Upper lobe of right lung (tissue), 1 donor: Measurements from ENCODE around the gene DOCK2. TPM values are rescaled to one million over a fixed set of nuclear protein-coding genes. Genes with fewer than 3 reads are reported as not detected.

Experiments used
- ATAC-seq: fragments of 200-7000 bp; cut with Tn5 transposase; one replicate; pipeline ENCODE4 v1.9.1; 2020; ENCODE audit warnings: mild to moderate bottlenecking, moderate library complexity
- DNase-seq: peaks from one replicate; pipeline ENCODE4 v3.0.0-alpha.2; 2020
- H3K27ac ChIP-seq: fragments of 200-600 bp; one replicate; pipeline ENCODE4 v1.8.0; 2022
- H3K27me3 ChIP-seq: fragments of 200-600 bp; one replicate; pipeline ENCODE4 v1.8.0; 2022; ENCODE audit warnings: mild to moderate bottlenecking
- H3K36me3 ChIP-seq: fragments of 200-600 bp; one replicate; pipeline ENCODE4 v1.8.0; 2022
- H3K4me1 ChIP-seq: fragments of 200-600 bp; one replicate; pipeline ENCODE4 v1.8.0; 2022
- H3K4me3 ChIP-seq: fragments of 200-600 bp; one replicate; pipeline ENCODE4 v1.8.0; 2022; ENCODE audit warnings: mild to moderate bottlenecking
- H3K9me3 ChIP-seq: fragments of 200-600 bp; one replicate; pipeline ENCODE4 v1.8.0; 2022
- CTCF ChIP-seq: fragments of 200-600 bp; IDR thresholded peaks from one replicate; pipeline ENCODE4 v1.8.0; 2022; ENCODE audit warnings: antibody characterized with exemption
- intact Hi-C: fragments of 100-400 bp; cut with DNase I; formaldehyde crosslinking; loops from one replicate; pipeline ENCODE4 v1.11.0; 2022
- total RNA-seq: library from RNA; stranded (reverse); fragmentation: NEBNext Ultra II Directional; extraction: Animal tissue kit (Norgen Biotek cat#: 25700); gene quantifications from one replicate; pipeline ENCODE4 v1.2.1, GENCODE V29; 2021
- donor health status: DM: no; HTN: yes; CAD: no; lungs with severe emphysema.

Gene DOCK2
- total RNA-seq, 1 donor from 2014 or later = 65.4 TPM

- Histone ChIP-seq H3K4me3 (no peak overlapping the region), H3K4me1 (no peaks in the 10 kb centered on the region), H3K36me3 (no peaks in the 10 kb centered on the region), H3K27me3 (no peaks in the 10 kb centered on the region), H3K27ac (no peak overlapping the region), H3K9me3 (no peaks in the 10 kb centered on the region)
- ATAC-seq = no peak
- TF ChIP-seq CTCF = no peak
- no peak for DNase-seq
- intact Hi-C loops = no loop called here
Measured at GRCh38 chr5:169772256-169772655, 135.2 kb downstream of the DOCK2 start.

GRCh38 chr5:169772688-169773087 lies 135.6 kb downstream of the DOCK2 start:
- H3K9me3 ChIP-seq = no peaks in the 10 kb centered on the region
- no peak for TF ChIP-seq CTCF
- intact Hi-C loops = no loop called here
- DNase-seq = no peak
- H3K4me1 ChIP-seq = no peaks in the 10 kb centered on the region
- no peak overlapping the region for H3K27ac ChIP-seq
- H3K27me3 ChIP-seq = no peaks in the 10 kb centered on the region
- no peak for ATAC-seq
- H3K36me3 ChIP-seq = no peaks in the 10 kb centered on the region
- no peak overlapping the region for H3K4me3 ChIP-seq

GRCh38 chr5:169777159-169777558 lies 140.1 kb downstream of the DOCK2 start:
- no peak for DNase-seq
- TF ChIP-seq CTCF = no peak
- Histone ChIP-seq H3K4me3 (no peak overlapping the region), H3K4me1 (no peaks in the 10 kb centered on the region), H3K36me3 (no peaks in the 10 kb centered on the region), H3K27me3 (no peaks in the 10 kb centered on the region), H3K9me3 (no peaks in the 10 kb centered on the region), H3K27ac (no peak overlapping the region)
- no peak for ATAC-seq
- intact Hi-C loops = no loop called here

GRCh38 chr5:169778622-169779596 lies 141.8 kb downstream of the DOCK2 start:
- Histone ChIP-seq H3K36me3 (no peaks in the 10 kb centered on the region), H3K4me1 (no peaks in the 10 kb centered on the region), H3K9me3 (no peaks in the 10 kb centered on the region), H3K27me3 (no peaks in the 10 kb centered on the region), H3K27ac (no peak overlapping the region), H3K4me3 (no peak overlapping the region)
- ATAC-seq (peak; percentile 28), DNase-seq (no peak)
- intact Hi-C loops = no loop called here
- no peak for TF ChIP-seq CTCF

GRCh38 chr5:169781420-169782345 lies 144.6 kb downstream of the DOCK2 start:
- intact Hi-C loops = no loop called here
- Histone ChIP-seq H3K9me3 (no peaks in the 10 kb centered on the region), H3K4me1 (no peaks in the 10 kb centered on the region), H3K4me3 (no peak overlapping the region), H3K27me3 (no peaks in the 10 kb centered on the region), H3K27ac (no peak overlapping the region), H3K36me3 (no peaks in the 10 kb centered on the region)
- no peak for TF ChIP-seq CTCF
- ATAC-seq (no peak), DNase-seq (no peak)
